ENCODE results near the gene PDLIM7. TPM values are rescaled to one million over a fixed set of nuclear protein-coding genes. Genes with fewer than 3 reads are reported as not detected.

The PDLIM7 gene
- total and polyA plus RNA-seq, 2 of the 8 experiments (the other 6 are each of a cell fraction or from before 2014, with no cell fraction given), result 67.3 to 94.2 TPM

- no peak overlapping the region for H2BK20ac ChIP-seq (ENCODE audit: low read length)
- no peak overlapping the region for H2BK12ac ChIP-seq (ENCODE audit: low read depth, low read length)
- H3K4me2 ChIP-seq (ENCODE audit: insufficient read depth in 1 of 2, low read depth in 2 of 2, low read length in 2 of 2), result no peak overlapping the region
- no peak overlapping the region for H4K91ac ChIP-seq (replicated peaks; ENCODE audit: insufficient read length, low read length)
- H3K14ac ChIP-seq (ENCODE audit: insufficient read length), result no peak overlapping the region
- ChIA-PET CTCF (ENCODE audit: partially characterized antibody) (interaction anchor here (1.0 to 5.5 kb wide), 8 partner anchors 11 to 151 kb away, joined by 3 to 64 read pairs (median 4); partner anchors contain the start of gene DBN1), POLR2A (ENCODE audit: partially characterized antibody) (interaction anchor here (0.9 to 67.5 kb wide), 3 partner anchors 9 to 57 kb away, joined by 3 to 3349 read pairs (median 3349); partner anchors contain the start of genes DBN1, DDX41, DOK3 and PDLIM7)
- no peak overlapping the region for H2BK5ac ChIP-seq (ENCODE audit: low read depth, low read length)
- TF ChIP-seq POLR2AphosphoS5 (IDR thresholded peaks at IDR 0.05; ENCODE audit: low read depth, low read length) (0 out of 2 replicates have a peak, but pooled peaks have one; percentile 59), EGR1 (IDR thresholded peaks at IDR 0.05; ENCODE audit: borderline replicate concordance, low read depth, low read length) (no peak), POLR2A (IDR thresholded peaks at IDR 0.05; ENCODE audit: control extremely low read depth in 1 of 2, low read depth in 2 of 2, low read length in 2 of 2) (peak in 1 of 2 experiments; percentile 32; a peak in 1 of 3 replicates)
- no peak overlapping the region for H3K56ac ChIP-seq (replicated peaks; ENCODE audit: insufficient read length, low read depth, low read length)
- H3K36me3 ChIP-seq (ENCODE audit: control insufficient read depth in 2 of 4, insufficient read depth in 4 of 4, low read length in 3 of 4), result peaks cover 22 to 64% (median 50%) of the 10 kb centered on the region in 4 experiments
- no peak overlapping the region for H4K8ac ChIP-seq (ENCODE audit: extremely low read depth, insufficient read depth, low read length)
- no peak overlapping the region; the same call in 1 of the 2 replicates for H3K27ac ChIP-seq (ENCODE audit: low read depth, low read length)
- no peak overlapping the region for H2BK15ac ChIP-seq (ENCODE audit: low read length)
- H3K9me3 ChIP-seq (ENCODE audit: insufficient read depth in 2 of 2, low read depth in 1 of 2, low read length in 1 of 2), result no peaks in the 10 kb centered on the region
- peaks cover 0 to 11% (median 5%) of the 10 kb centered on the region in 4 experiments; a peak in 4 of 7 replicates for H3K4me1 ChIP-seq (replicated peaks in 1 of 4; ENCODE audit: control insufficient read depth in 3 of 4, insufficient read depth in 4 of 4, low read length in 3 of 4)
- 96% methylated on average over 25 of the region's 28 CpGs; no CpG with 5 or more reads in 1 of the 2 experiments for WGBS, 2 experiments (ENCODE audit: extremely low coverage in 1 of 2, insufficient coverage in 1 of 2, insufficient read length in 1 of 2, insufficient replicate concordance in 2 of 2, low coverage in 1 of 2, low lambda C conversion rate in 2 of 2, missing lambda C conversion rate in 1 of 2)
- DNase-seq (ENCODE audit: low read depth in 1 of 2, low spot score in 2 of 2) (no peak), FAIRE-seq (no peak)
- no peak overlapping the region for H4K5ac ChIP-seq (ENCODE audit: insufficient read length, low read depth, low read length)
- peaks cover 27 to 41% of the 10 kb centered on the region in 2 experiments for H4K20me1 ChIP-seq (replicated peaks in 1 of 2; ENCODE audit: control insufficient read depth in 1 of 2, insufficient read depth in 2 of 2, low read length in 2 of 2)
- no peaks in the 10 kb centered on the region for H3K27me3 ChIP-seq (replicated peaks in 1 of 4; ENCODE audit: control insufficient read depth in 3 of 4, extremely low read depth in 1 of 4, insufficient read depth in 3 of 4, low read length in 3 of 4)
- no peak overlapping the region for H2BK120ac ChIP-seq (replicated peaks; ENCODE audit: low read depth, low read length)
- no peak overlapping the region for H3K23ac ChIP-seq (ENCODE audit: insufficient read length)
- H3K9ac ChIP-seq (replicated peaks in 1 of 4; ENCODE audit: extremely low read depth in 1 of 4, low read depth in 3 of 4, low read length in 3 of 4), result no peak overlapping the region
- H3K4ac ChIP-seq (replicated peaks; ENCODE audit: insufficient read length, low read depth, low read length), result no peak overlapping the region
- no peak overlapping the region for H2AFZ ChIP-seq (ENCODE audit: low read length)
- H3K18ac ChIP-seq (ENCODE audit: extremely low read depth, low read length), result no peak overlapping the region
- no peak overlapping the region for H2AK5ac ChIP-seq (ENCODE audit: low read depth, low read length)
- no peak overlapping the region for H3K4me3 ChIP-seq (ENCODE audit: extremely low read depth in 1 of 4, insufficient read depth in 2 of 4, low read depth in 3 of 4, low read length in 4 of 4)
- H3K79me2 ChIP-seq (ENCODE audit: control insufficient read depth in 1 of 2, insufficient read depth in 2 of 2, low read length in 2 of 2), result peaks cover 0 to 4% of the 10 kb centered on the region in 2 experiments; a peak in 2 of 4 replicates
- peaks cover 3% of the 10 kb centered on the region; the same call in 1 of the 2 replicates for H3K79me1 ChIP-seq (ENCODE audit: low read depth, low read length)
- peaks cover 7% of the 10 kb centered on the region; the same call in 1 of the 2 replicates for H3K23me2 ChIP-seq (ENCODE audit: low read depth, low read length)
Observed at GRCh38 chr5:177459819-177460628, 37.4 kb downstream of the PDLIM7 start.

Measured in H1 (cell line).